BJ (cell line): ENCODE measurements around the gene GABRB3. TPM values are rescaled to one million over a fixed set of nuclear protein-coding genes. Genes with fewer than 3 reads are reported as not detected.

ENCODE experiments used
- CTCF ChIA-PET: fragments of 350-600 bp; formaldehyde crosslinking; extraction: SDS; loops from one replicate; lab custom pipeline; 2021; ENCODE audit warnings: antibody characterized with exemption, inconsistent platforms; lab: Yijun Ruan, JAX
- POLR2A ChIA-PET: fragments of 300-600 bp; sonication (Branson Sonifier 250); formaldehyde crosslinking; extraction: SDS; loops from one replicate; lab custom pipeline; 2021; ENCODE audit warnings: antibody characterized with exemption; lab: Charles Lee
- DNase-seq: peaks from one replicate; pipeline ENCODE4 v3.0.0-alpha.2; 2011; ENCODE audit warnings: low read depth
- H3K27me3 ChIP-seq: 2 replicates; pipeline ENCODE4 v1.6.0; 2011; ENCODE audit warnings: low read length; ENCODE audit not compliant: control insufficient read depth, insufficient read depth
- H3K36me3 ChIP-seq: 2 replicates; pipeline ENCODE4 v1.5.1; 2011; ENCODE audit warnings: low read length; ENCODE audit not compliant: control insufficient read depth, insufficient read depth
- H3K4me3 ChIP-seq: 2 replicates; pipeline ENCODE4 v1.5.1; 2011; ENCODE audit warnings: low read depth, mild to moderate bottlenecking, control low read depth, low read length
- polyA plus RNA-seq: library from polyadenylated mRNA; depleted of rRNA; stranded (reverse); fragments of >200 nt; gene quantifications from 2 replicates; pipeline ENCODE4 v1.2.3, GENCODE V29; 2011
- TF ChIP-seq, protein P1 (sequence below): IDR thresholded peaks from 2 replicates; pipeline ENCODE4 v1.5.1; 2011; ENCODE audit warnings: low read depth, mild to moderate bottlenecking, control low read depth, inconsistent platforms, low read length, moderate library complexity; ENCODE audit not compliant: insufficient read depth

The GABRB3 gene
- polyA plus RNA-seq, 1 experiment = 2.3 TPM

DNA sequence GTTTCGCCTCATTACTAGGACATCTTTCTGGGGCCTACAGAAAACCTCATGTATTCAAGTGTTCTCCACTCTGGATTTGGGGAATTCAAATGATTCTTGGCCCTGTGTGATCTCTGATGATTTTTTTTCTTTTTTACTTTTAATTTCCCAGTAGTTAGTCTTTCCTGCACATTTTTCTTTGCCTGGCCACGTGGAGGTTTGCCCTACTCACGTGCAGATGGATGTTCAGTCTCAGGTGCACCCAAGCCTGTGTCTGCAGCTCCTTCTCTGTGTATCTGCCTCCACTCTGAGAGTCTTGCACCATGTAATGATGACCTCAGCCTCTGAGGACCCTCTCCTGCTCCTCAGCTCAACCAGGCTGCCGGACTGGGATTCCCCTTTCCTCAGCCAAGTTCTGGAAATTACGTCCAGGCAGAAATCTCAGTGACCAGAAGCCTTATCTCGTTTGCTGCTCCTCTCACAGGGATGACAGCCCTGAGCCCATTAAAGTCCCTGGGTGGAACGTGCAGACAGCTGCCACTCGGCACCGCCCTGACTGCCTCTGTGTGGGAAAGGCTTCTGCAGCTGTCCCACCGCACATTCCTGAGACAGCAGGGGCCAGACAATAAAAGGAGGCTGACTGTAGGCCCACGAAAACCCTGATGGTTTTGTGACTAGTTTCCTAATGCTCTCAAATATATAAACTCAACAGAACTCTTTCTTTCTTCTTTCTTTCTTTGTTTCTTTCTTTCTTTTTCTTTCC lies 31.4 kb upstream of the GABRB3 start:
- Histone ChIP-seq H3K36me3 (no peaks in the 10 kb centered on the region), H3K4me3 (no peak overlapping the region), H3K27me3 (no peaks in the 10 kb centered on the region)
- TF ChIP-seq, protein P1, sequence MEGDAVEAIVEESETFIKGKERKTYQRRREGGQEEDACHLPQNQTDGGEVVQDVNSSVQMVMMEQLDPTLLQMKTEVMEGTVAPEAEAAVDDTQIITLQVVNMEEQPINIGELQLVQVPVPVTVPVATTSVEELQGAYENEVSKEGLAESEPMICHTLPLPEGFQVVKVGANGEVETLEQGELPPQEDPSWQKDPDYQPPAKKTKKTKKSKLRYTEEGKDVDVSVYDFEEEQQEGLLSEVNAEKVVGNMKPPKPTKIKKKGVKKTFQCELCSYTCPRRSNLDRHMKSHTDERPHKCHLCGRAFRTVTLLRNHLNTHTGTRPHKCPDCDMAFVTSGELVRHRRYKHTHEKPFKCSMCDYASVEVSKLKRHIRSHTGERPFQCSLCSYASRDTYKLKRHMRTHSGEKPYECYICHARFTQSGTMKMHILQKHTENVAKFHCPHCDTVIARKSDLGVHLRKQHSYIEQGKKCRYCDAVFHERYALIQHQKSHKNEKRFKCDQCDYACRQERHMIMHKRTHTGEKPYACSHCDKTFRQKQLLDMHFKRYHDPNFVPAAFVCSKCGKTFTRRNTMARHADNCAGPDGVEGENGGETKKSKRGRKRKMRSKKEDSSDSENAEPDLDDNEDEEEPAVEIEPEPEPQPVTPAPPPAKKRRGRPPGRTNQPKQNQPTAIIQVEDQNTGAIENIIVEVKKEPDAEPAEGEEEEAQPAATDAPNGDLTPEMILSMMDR = no peak
- ChIA-PET POLR2A (no interaction called here), CTCF (no interaction called here)
- DNase-seq = no peak

DNA sequence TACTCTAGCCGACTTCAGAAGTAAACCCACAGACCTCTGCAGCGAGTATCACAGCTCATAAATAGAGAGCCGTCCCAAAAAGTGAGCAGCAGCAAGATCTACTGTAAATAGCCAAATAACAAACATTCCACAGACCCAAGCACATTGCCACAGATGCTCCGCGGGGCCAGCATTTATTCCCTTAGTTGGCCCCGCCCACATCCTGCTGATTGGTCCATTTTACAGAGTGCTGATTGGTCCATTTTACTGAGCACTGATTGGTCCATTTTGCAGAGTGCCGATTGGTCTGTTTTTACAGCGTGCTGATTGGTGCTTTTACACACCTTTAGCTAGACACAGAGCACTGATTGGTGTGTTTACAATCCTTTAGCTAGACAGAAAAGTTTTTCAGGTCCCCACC lies 17.3 kb upstream of the GABRB3 start:
- TF ChIP-seq, protein P1 = no peak
- ChIA-PET CTCF (no interaction called here), POLR2A (no interaction called here)
- DNase-seq = no peak
- Histone ChIP-seq H3K27me3 (no peaks in the 10 kb centered on the region), H3K4me3 (no peak overlapping the region), H3K36me3 (no peaks in the 10 kb centered on the region)

DNA sequence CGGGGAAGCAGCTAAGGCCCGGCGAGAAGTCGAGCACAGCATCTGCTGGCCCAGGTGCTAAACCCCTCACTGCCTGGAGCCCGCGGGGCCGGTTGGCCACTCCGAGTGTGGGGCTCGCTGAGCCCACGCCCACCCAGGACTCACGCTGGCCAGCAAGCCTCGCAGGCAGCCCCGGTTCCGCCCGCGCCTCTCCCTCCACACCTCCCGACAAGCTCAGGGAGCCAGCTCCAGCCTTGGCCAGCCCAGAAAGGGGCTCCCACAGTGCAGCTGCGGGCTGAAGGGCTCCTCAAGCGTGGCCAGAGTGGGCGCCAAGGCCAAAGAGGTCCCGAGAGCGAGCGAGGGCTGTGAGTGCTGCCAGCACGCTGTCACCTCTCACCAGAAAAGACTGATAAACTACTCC lies 8.9 kb upstream of the GABRB3 start:
- POLR2A ChIA-PET = no interaction called here
- TF ChIP-seq, protein P1 = no peak

DNA sequence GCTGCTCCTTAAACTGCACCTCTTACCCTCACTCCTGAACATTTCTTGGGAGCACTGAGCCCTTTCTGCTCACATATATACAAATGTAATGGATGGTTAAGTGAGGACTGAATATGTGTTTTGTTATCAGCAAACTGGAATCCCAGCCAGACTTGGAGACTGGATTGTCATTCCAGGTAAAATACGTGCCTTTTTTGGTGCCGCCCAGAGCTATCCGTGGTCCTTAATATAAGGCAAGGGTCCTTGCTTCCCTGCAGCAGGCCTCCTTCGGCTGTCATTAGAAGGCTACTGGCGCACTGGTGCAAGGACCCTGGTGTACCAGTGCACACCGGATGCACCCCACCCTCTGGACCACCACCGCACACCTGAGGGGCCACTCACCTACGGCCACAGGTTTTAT lies 1.1 kb upstream of the GABRB3 start:
- Histone ChIP-seq H3K27me3 (no peaks in the 10 kb centered on the region; the same call in 1 of the 2 replicates), H3K36me3 (no peaks in the 10 kb centered on the region), H3K4me3 (no peak overlapping the region)
- POLR2A ChIA-PET = no interaction called here
- TF ChIP-seq, protein P1 = no peak
- CTCF ChIA-PET = interaction anchor here (0.6 kb wide), 1 partner anchor 1322 kb away, joined by 3 read pairs; no protein-coding TSS in a partner anchor
- DNase-seq = no peak

More for the DNA sequence above, 8.9 kb upstream of the GABRB3 start:
- no peak overlapping the region for H3K4me3 ChIP-seq
- H3K27me3 ChIP-seq = no peaks in the 10 kb centered on the region
- CTCF ChIA-PET = no interaction called here
- no peaks in the 10 kb centered on the region for H3K36me3 ChIP-seq
- DNase-seq = no peak

DNA sequence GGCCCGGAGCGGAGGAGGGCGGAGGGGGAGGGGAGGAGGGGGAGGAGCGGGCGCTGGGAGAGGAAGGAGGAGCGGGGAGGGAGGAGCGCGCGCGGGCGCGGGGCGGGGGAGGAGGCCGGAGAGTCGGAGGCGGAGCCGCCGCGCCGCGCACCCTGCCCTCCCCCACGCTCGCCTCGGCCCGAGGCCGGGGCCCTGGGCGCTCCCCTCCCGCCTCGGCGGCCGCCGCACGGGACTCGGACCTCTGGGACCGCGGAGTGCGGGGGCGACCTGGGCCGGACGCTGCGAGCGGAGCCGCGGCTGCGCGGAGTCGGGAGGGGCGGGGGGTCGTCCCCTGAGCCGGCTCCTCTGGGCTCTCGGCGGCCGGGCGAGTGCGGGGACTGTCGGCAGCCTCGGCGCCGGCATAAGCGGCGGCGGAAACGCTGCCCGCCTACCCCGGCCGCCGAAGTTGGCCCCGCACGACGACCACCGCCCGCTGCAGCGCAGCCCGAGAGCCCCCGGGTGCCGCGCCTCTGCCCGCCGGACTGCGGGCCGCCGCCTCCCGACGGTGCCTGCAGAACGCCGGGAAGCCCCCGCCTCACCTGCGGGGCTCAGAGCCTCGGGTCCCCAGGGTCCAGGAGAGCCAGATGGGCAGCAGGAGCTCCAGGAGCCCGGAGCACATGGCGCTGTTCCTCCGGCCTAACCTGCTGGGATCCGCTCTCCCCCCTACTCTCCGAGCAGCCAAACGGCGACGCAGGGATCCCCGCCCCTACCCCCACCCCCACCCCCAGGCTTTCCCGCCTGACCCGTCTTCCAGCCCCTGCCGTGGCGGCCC lies 406 bp upstream of the GABRB3 start:
- ChIA-PET CTCF (interaction anchor here (0.6 kb wide), 1 partner anchor 1321 kb away, joined by 3 read pairs; no protein-coding TSS in a partner anchor), POLR2A (no interaction called here)
- Histone ChIP-seq H3K27me3 (no peaks in the 10 kb centered on the region; the same call in 1 of the 2 replicates), H3K36me3 (no peaks in the 10 kb centered on the region), H3K4me3 (no peak overlapping the region)
- no peak for DNase-seq
- TF ChIP-seq, protein P1 = no peak
